Stomach (tissue), 4 donors: Measurements from ENCODE around the gene RSRC1.

Experiments used
- CTCF ChIP-seq, 7 experiments: fragments of 450-650 bp in 4 of 7; fragments of 200-600 bp in 3 of 7; sonication (generic) in 3 of 7; IDR thresholded peaks; one replicate each; pipeline ENCODE4 v1.5.1; 2016 to 2019; ENCODE audit warnings: antibody characterized with exemption in 7 of 7, control low read depth in 2 of 7, mild to moderate bottlenecking in 1 of 7
- POLR2A ChIP-seq, 4 donors: fragments of 450-650 bp; IDR thresholded peaks; one replicate each; pipeline ENCODE4 v1.6.1; 2016; ENCODE audit warnings: antibody characterized with exemption in 4 of 4, control low read depth in 2 of 4, mild to moderate bottlenecking in 1 of 4, moderate library complexity in 1 of 4

DNA sequence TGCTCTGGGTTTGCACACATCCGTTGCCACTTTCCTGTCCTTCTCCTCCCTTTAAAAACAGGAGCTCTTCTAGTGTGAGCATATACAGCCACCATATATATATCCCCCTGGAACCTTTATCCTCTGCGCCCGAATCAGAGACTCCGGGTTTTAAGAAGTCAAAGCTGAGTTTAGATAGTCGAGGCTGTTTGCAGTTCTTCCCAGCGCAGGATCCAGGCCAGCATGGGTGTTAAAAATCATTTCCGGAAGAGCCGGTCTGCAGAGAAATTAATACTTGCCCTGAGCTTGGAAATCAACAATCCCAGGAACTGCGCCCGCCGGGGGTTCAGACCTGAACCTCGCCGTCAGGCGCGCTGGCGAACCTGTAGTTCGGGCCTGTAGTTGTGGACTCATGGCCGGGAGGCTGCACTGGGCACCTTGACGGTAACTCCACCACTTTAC lies 6.0 kb upstream of the RSRC1 start:
- TF ChIP-seq POLR2A (IDR thresholded peaks at IDR 0.05) (no peak), CTCF (IDR thresholded peaks at IDR 0.05) (no peak)
